Measurements from ENCODE around the gene HPSE2. TPM values are rescaled to one million over a fixed set of nuclear protein-coding genes. Genes with fewer than 3 reads are reported as not detected.

Gene HPSE2
- total and polyA plus RNA-seq, 4 donors = 0.05 TPM; not detected in 3

DNA sequence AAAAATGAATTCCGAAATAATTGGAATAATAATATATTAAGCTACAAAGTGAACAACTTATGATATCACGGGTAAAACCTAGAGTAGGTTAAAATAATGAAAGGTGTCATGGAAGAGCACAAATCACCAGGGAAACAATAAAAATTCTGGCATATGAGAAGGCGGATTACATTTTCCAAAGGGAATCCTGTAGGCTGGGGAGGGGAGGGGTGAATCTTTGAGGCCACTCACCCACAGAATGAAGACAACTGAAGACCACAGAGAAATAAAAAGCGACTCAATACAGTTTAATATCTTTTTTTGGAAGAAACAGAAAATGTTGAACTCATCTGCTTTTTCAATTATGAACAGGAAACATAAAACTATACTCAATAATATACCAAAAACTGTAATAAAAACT lies 659.6 kb downstream of the HPSE2 start:
- Histone ChIP-seq H3K4me1 (ENCODE audit: control insufficient read depth in 4 of 4, insufficient read depth in 4 of 4, low read length in 3 of 4) (no peaks in the 10 kb centered on the region), H3K9me3 (ENCODE audit: control insufficient read depth in 4 of 4, low read length in 3 of 4) (no peaks in the 10 kb centered on the region), H3K36me3 (ENCODE audit: control insufficient read depth in 4 of 4, insufficient read depth in 3 of 4, low read depth in 1 of 4, low read length in 3 of 4) (no peaks in the 10 kb centered on the region), H3K4me3 (ENCODE audit: low read depth in 1 of 3, low read length in 3 of 3) (no peak overlapping the region), H3K27me3 (ENCODE audit: control insufficient read depth in 4 of 4, insufficient read depth in 4 of 4, low read length in 3 of 4) (peaks cover 0 to 2% (median under 1%) of the 10 kb centered on the region in 4 donors), H3K27ac (ENCODE audit: low read depth in 1 of 2, low read length in 2 of 2) (no peak overlapping the region), H3K9ac (ENCODE audit: low read depth in 1 of 2, low read length in 2 of 2) (no peak overlapping the region)
- no peak for DNase-seq (ENCODE audit: low spot score)
- no peak for TF ChIP-seq FOXA2 (IDR thresholded peaks at IDR 0.05)
- no peak for TF ChIP-seq TAF1 (conservative IDR thresholded peaks at IDR 0.05)
- TF ChIP-seq GABPA (IDR thresholded peaks at IDR 0.05 in 1 of 2, conservative IDR thresholded peaks at IDR 0.05 in 1 of 2) = no peak
- TF ChIP-seq YY1 (IDR thresholded peaks at IDR 0.05) = no peak
- no peak for TF ChIP-seq JUND (IDR thresholded peaks at IDR 0.05)
- TF ChIP-seq HNF4G (IDR thresholded peaks at IDR 0.05) = no peak
- no peak for TF ChIP-seq FOXA1 (IDR thresholded peaks at IDR 0.05)
- TF ChIP-seq ZBTB33 (IDR thresholded peaks at IDR 0.05) = no peak
- no peak for TF ChIP-seq REST (IDR thresholded peaks at IDR 0.05)
- TF ChIP-seq, protein P1, sequence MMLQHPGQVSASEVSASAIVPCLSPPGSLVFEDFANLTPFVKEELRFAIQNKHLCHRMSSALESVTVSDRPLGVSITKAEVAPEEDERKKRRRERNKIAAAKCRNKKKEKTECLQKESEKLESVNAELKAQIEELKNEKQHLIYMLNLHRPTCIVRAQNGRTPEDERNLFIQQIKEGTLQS (IDR thresholded peaks at IDR 0.05) = no peak
- no peak for TF ChIP-seq EGR1 (IDR thresholded peaks at IDR 0.05; ENCODE audit: low read depth in 2 of 2)
- TF ChIP-seq RXRA (IDR thresholded peaks at IDR 0.05) = no peak
- no peak for TF ChIP-seq HNF4A (conservative IDR thresholded peaks at IDR 0.05)
- TF ChIP-seq NR2F2 (IDR thresholded peaks at IDR 0.05) = no peak
- TF ChIP-seq, protein P2, sequence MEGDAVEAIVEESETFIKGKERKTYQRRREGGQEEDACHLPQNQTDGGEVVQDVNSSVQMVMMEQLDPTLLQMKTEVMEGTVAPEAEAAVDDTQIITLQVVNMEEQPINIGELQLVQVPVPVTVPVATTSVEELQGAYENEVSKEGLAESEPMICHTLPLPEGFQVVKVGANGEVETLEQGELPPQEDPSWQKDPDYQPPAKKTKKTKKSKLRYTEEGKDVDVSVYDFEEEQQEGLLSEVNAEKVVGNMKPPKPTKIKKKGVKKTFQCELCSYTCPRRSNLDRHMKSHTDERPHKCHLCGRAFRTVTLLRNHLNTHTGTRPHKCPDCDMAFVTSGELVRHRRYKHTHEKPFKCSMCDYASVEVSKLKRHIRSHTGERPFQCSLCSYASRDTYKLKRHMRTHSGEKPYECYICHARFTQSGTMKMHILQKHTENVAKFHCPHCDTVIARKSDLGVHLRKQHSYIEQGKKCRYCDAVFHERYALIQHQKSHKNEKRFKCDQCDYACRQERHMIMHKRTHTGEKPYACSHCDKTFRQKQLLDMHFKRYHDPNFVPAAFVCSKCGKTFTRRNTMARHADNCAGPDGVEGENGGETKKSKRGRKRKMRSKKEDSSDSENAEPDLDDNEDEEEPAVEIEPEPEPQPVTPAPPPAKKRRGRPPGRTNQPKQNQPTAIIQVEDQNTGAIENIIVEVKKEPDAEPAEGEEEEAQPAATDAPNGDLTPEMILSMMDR (IDR thresholded peaks at IDR 0.05; ENCODE audit: low read depth, low read length, missing input control) = no peak
- TF ChIP-seq MAX (IDR thresholded peaks at IDR 0.05) = no peak
- no peak for TF ChIP-seq SP1 (IDR thresholded peaks at IDR 0.05)
- no peak for TF ChIP-seq RAD21 (IDR thresholded peaks at IDR 0.05)
- 60% methylated on average over 4 of the region's 4 CpGs for WGBS
